Epithelial cell of esophagus (primary cell): ENCODE data around the gene DNAH7.
A peak's percentile ranks its signal among the peaks of the same experiment; 100 is the strongest.

ENCODE experiments used
- DNase-seq: peaks from one replicate; pipeline ENCODE4 v3.0.0; 2010; ENCODE audit warnings: low read depth
- H3K4me3 ChIP-seq: 2 replicates; pipeline ENCODE4 v1.5.1; 2011; ENCODE audit warnings: mild to moderate bottlenecking, low read length, control low read depth
- CTCF ChIP-seq: IDR thresholded peaks from 2 replicates; pipeline ENCODE4 v1.5.1; 2011; ENCODE audit warnings: low read depth, mild to moderate bottlenecking, low read length, control low read depth, inconsistent platforms; ENCODE audit not compliant: insufficient read depth; ENCODE audit errors: missing control alignments

Gene DNAH7

GRCh38 chr2:196068271-196069209, at the start of gene DNAH7:
TSS of gene DNAH7 (minus strand) at chr2:196068837. CDS start at chr2:196068711, 126 bp downstream.
- DNase-seq = peak; percentile 83
- peak; percentile 98 for TF ChIP-seq CTCF
- H3K4me3 ChIP-seq = peak within 1 kb of the TSS; percentile 88

GRCh38 chr2:196117214-196117705, 48.6 kb upstream of the DNAH7 start:
- TF ChIP-seq CTCF = no peak
- H3K4me3 ChIP-seq = no peak overlapping the region
- no peak for DNase-seq

- no peak overlapping the region for H3K4me3 ChIP-seq
- peak; percentile 26 for DNase-seq
- no peak for TF ChIP-seq CTCF
Observed at GRCh38 chr2:196113061-196113974, 44.7 kb upstream of the DNAH7 start.

- no peak overlapping the region for H3K4me3 ChIP-seq
- peak; percentile 80 for DNase-seq
- no peak for TF ChIP-seq CTCF
Observed at GRCh38 chr2:196112418-196113034, 43.9 kb upstream of the DNAH7 start.

GRCh38 chr2:196108604-196109003, 40.0 kb upstream of the DNAH7 start:
- H3K4me3 ChIP-seq = no peak overlapping the region
- no peak for DNase-seq
- TF ChIP-seq CTCF = no peak

- TF ChIP-seq CTCF = no peak
- H3K4me3 ChIP-seq = no peak overlapping the region
- no peak for DNase-seq
Observed at GRCh38 chr2:196105951-196106350, 37.3 kb upstream of the DNAH7 start.
